NB4 (cell line): ENCODE measurements around the gene CREB3L2.
"Not testable (repeated sequence)": the region's sequence is repeated elsewhere in the genome, so short reads cannot be mapped to it uniquely, and the experiment has no call there.

Experiments
- DNase-seq: peaks from one replicate; pipeline ENCODE4 v3.0.0; 2010; ENCODE audit warnings: low read depth
- H3K4me3 ChIP-seq: one replicate; pipeline ENCODE4 v1.5.1; 2011; ENCODE audit warnings: mild to moderate bottlenecking, low read depth, low read length, moderate library complexity
- MYC ChIP-seq: IDR thresholded peaks from 2 replicates; pipeline ENCODE4 v1.6.1; 2011; ENCODE audit warnings: low read depth, low read length
- POLR2A ChIP-seq: IDR thresholded peaks from 2 replicates; pipeline ENCODE4 v1.6.1; 2011; ENCODE audit warnings: mild to moderate bottlenecking; ENCODE audit not compliant: insufficient read length; ENCODE audit errors: extremely low read depth
- TF ChIP-seq, protein P1 (sequence below): IDR thresholded peaks from one replicate; pipeline ENCODE4 v1.5.1; 2012; ENCODE audit warnings: low read depth, low read length
- TF ChIP-seq, protein P2 (sequence below): IDR thresholded peaks from 2 replicates; pipeline ENCODE4 v1.6.1; 2011; ENCODE audit warnings: low read depth, low read length

CREB3L2 gene

DNA sequence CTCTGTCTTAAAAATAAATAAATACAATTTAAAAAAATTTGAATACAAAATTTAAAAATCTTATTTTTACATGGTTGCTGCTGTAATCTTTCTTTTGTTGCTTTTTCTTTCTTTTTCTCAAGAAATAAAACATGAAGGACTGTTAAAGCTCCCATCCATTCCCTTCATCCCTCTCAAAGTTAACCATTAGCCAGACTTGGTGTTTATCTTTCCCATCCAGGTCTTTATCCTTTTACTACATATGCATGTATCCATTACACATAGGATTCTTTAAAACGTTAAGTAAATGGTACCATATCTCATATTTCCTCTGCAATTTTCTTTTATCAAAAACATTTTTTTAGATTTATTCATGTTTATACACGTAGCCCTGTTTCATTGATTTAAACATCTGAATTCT lies 70.1 kb downstream of the CREB3L2 start:
- TF ChIP-seq, protein P1, sequence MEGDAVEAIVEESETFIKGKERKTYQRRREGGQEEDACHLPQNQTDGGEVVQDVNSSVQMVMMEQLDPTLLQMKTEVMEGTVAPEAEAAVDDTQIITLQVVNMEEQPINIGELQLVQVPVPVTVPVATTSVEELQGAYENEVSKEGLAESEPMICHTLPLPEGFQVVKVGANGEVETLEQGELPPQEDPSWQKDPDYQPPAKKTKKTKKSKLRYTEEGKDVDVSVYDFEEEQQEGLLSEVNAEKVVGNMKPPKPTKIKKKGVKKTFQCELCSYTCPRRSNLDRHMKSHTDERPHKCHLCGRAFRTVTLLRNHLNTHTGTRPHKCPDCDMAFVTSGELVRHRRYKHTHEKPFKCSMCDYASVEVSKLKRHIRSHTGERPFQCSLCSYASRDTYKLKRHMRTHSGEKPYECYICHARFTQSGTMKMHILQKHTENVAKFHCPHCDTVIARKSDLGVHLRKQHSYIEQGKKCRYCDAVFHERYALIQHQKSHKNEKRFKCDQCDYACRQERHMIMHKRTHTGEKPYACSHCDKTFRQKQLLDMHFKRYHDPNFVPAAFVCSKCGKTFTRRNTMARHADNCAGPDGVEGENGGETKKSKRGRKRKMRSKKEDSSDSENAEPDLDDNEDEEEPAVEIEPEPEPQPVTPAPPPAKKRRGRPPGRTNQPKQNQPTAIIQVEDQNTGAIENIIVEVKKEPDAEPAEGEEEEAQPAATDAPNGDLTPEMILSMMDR: no peak
- no peak for TF ChIP-seq MYC
- no peak for TF ChIP-seq POLR2A
- TF ChIP-seq, protein P2, sequence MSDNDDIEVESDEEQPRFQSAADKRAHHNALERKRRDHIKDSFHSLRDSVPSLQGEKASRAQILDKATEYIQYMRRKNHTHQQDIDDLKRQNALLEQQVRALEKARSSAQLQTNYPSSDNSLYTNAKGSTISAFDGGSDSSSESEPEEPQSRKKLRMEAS: no peak
- DNase-seq: no peak
- no peak overlapping the region for H3K4me3 ChIP-seq

DNA sequence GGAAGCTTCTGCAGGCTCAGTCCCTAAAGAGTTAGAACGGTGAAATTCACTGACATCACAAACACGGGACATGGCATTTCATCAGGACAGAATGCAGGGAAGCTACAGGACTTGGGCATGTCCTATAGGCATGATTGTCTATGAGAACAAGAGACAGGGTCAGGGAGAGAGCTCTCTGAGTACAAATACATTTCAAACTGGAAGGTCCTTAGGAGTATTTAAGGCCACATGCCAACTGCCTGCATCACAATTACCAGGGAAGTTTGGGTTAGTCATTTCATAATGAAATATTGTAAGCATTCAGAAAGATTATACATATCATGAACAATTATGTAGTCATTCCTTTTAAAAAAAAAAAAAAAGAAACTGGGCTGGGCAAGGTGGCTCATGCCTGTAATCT lies 71.3 kb downstream of the CREB3L2 start:
- TF ChIP-seq, protein P1: no peak
- TF ChIP-seq, protein P2: no peak
- TF ChIP-seq POLR2A: no peak
- no peak for TF ChIP-seq MYC
- no peak for DNase-seq
- no peak overlapping the region for H3K4me3 ChIP-seq

DNA sequence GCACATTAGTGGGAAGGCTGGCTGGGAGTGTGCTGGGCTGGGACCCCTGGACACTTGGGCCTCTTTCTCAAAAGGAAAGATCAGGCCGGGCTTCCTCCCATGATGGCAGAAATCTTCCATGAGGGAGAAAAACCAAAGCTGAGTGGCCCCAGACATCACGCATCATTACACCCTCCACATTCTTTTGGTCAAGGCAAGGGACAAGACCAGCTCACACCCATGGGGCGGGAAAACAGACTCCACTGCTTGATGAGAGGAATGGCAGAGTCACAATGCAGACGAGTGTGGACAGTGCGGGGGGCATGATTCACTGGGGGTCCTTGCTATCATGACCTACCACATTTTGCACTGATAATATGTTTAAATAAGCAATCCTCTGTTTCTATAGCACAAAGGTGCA lies 73.3 kb downstream of the CREB3L2 start:
- H3K4me3 ChIP-seq: no peak overlapping the region
- TF ChIP-seq POLR2A: no peak
- TF ChIP-seq MYC: no peak
- TF ChIP-seq, protein P1: no peak
- TF ChIP-seq, protein P2: no peak
- no peak for DNase-seq

DNA sequence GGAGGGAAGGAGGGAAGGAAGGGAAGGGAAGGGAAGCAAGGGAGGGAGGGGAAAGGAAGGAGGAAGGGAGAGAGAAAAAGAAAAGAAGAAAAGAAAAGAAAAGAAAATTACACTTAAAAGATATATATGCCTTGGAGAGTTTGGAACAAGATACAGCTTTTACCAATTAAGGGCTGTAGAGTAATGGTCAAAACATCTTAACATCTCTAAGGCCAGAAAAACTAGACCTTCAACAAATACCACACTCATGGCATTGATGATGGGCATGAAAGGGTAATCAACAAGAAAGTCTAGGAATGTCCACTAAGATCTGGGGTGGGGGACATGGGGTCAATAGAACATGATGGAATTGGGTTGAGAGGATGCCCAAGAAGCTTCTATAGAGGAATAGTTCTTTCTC lies 74.5 kb downstream of the CREB3L2 start:
- DNase-seq: no peak
- TF ChIP-seq, protein P1: no peak
- no peak for TF ChIP-seq POLR2A
- TF ChIP-seq MYC: no peak
- TF ChIP-seq, protein P2: no peak
- H3K4me3 ChIP-seq: no peak overlapping the region

DNA sequence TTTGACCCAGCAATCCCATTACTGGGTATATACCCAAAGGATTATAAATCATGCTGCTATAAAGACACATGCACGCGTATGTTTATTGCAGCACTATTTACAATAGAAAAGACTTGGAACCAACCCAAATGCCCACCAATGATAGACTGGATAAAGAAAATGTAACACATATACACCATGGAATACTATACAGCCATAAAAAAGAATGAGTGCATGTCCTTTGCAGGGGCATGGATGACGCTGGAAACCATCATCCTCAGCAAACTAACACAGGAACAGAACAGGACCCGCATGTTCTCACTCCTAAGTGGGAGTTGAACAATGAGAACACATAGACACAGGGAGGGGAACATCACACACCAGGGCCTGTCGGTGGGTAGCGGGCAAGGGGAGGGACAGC lies 75.7 kb downstream of the CREB3L2 start:
- not testable (repeated sequence) for H3K4me3 ChIP-seq, DNase-seq

DNA sequence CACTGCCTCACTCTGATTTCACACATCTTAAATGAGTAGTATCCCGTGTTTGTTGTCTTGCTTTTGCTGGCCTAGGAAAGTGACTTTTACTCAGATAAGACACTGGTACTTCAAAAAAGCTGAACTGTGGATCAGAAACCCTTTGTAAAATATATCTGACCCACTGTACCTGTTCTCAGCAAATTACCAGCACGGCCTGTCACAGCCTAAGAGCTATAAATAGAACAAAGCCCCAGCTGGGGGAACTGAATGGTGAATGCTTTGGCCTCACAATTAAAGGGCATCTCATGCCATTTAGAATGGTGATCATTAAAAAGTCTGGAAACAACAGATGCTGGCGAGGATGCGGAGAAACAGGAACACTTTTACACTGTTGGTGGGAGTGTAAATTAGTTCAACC lies 76.1 kb downstream of the CREB3L2 start:
- no peak overlapping the region for H3K4me3 ChIP-seq
- no peak for DNase-seq
- TF ChIP-seq, protein P1: no peak
- TF ChIP-seq POLR2A (no peak), MYC (no peak)
- TF ChIP-seq, protein P2: no peak
